ENCODE results near the gene FBRS. TPM values are rescaled to one million over a fixed set of nuclear protein-coding genes. Genes with fewer than 3 reads are reported as not detected.

FBRS gene
- 100 to 1,000 TPM in 1 of 2 donors, 10 to 100 TPM in 1; 49.0 to 106 TPM for total RNA-seq

- peak; percentile 100 for DNase-seq (ENCODE audit: low spot score)
- Histone ChIP-seq H3K27ac (peak within 1 kb of the TSS; percentile 98 to 99), H3K4me1 (replicated peaks) (peaks cover 18% of the 10 kb centered on the region), H3K4me3 (peak within 1 kb of the TSS; percentile 83 to 97), H3K27me3 (replicated peaks; ENCODE audit: insufficient read depth) (no peaks in the 10 kb centered on the region), H3K9me3 (no peaks in the 10 kb centered on the region), H3K36me3 (peaks cover 3 to 20% of the 10 kb centered on the region in 2 donors)
- intact Hi-C loops (cut with DNase I), result loop anchor here (5.0 to 10.0 kb wide), 3 partner anchors 39 to 853 kb away; partner anchors contain the start of genes ALDOA, MAZ and SRCAP
- TF ChIP-seq POLR2A (IDR thresholded peaks at IDR 0.05) (peak; percentile 82), POLR2AphosphoS5 (IDR thresholded peaks at IDR 0.05) (peak; percentile 97)
- TF ChIP-seq, protein P1, sequence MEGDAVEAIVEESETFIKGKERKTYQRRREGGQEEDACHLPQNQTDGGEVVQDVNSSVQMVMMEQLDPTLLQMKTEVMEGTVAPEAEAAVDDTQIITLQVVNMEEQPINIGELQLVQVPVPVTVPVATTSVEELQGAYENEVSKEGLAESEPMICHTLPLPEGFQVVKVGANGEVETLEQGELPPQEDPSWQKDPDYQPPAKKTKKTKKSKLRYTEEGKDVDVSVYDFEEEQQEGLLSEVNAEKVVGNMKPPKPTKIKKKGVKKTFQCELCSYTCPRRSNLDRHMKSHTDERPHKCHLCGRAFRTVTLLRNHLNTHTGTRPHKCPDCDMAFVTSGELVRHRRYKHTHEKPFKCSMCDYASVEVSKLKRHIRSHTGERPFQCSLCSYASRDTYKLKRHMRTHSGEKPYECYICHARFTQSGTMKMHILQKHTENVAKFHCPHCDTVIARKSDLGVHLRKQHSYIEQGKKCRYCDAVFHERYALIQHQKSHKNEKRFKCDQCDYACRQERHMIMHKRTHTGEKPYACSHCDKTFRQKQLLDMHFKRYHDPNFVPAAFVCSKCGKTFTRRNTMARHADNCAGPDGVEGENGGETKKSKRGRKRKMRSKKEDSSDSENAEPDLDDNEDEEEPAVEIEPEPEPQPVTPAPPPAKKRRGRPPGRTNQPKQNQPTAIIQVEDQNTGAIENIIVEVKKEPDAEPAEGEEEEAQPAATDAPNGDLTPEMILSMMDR (IDR thresholded peaks at IDR 0.05), result peak; percentile 77 to 97 (median 90)
- under 1% methylated on average over 66 of the region's 86 CpGs for WGBS
Measured at GRCh38 chr16:30657866-30658730, at the start of gene FBRS. TSS of gene FBRS (plus strand) at chr16:30658431. CDS start at chr16:30659519, 1,088 bp downstream.

- Histone ChIP-seq H3K4me3 (peak overlapping the region; percentile 67 to 84), H3K27ac (peak overlapping the region; percentile 89 to 93), H3K27me3 (replicated peaks; ENCODE audit: insufficient read depth) (no peaks in the 10 kb centered on the region), H3K9me3 (no peaks in the 10 kb centered on the region), H3K36me3 (peaks cover 4 to 7% of the 10 kb centered on the region in 2 donors), H3K4me1 (replicated peaks) (no peaks in the 10 kb centered on the region)
- TF ChIP-seq POLR2AphosphoS5 (IDR thresholded peaks at IDR 0.05) (no peak), POLR2A (IDR thresholded peaks at IDR 0.05) (no peak)
- TF ChIP-seq, protein P1 (IDR thresholded peaks at IDR 0.05), result no peak
- peak; percentile 35 for DNase-seq (ENCODE audit: low spot score)
- intact Hi-C loops (cut with DNase I), result no loop called here
- WGBS, result 10% methylated on average over 39 of the region's 40 CpGs
Measured at GRCh38 chr16:30609002-30609925, 49.0 kb upstream of the FBRS start.

DNA sequence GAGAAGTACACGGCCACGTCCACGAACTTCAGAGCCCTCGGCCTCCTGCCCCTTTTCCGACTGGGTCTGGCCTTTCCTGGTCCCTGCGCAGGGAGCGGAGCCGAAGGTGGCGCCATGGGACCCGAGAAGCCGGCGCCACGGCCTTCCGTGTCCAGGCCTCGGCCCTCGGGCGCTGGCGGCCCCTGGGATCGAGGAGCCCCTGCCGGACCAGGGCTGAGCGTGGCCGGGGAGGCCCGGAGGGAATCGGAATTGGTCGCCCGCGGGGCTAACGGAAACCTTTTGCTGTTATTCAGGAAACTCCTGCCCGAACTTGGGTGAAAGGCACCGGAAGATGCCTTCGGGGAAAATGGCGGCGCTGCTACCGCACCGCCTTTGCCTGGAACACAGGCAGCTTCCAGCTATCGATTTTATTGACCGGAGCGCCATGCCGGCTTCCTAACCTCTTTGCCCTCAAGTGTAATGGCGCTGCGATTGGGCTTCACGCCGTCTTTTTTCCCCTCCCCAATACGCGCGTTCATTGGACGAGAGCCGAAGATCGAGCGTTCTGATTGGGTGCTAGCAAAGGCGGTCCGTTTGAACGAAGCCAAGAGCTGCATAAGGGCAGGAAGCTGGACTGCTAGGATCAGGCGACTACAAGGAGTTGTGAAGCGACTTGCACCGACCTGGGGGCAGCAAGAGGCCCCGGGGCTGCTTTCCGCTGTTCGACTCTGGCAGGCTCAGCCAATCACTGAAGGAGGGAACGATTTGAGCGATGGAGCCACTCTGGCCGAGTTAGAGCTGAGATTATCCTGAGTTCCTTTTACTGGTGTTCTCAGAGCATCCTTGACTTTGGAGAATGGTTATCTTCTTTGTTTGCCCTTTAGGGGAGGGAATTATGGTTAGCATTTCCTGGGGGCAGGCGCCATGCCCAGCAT lies 48.0 kb upstream of the FBRS start, which contains the start of gene ZNF689:
Gene ZNF689, minus strand, starts transcription at position 464 of the 914 bp plus-strand sequence. Its CDS starts 348 bp downstream, at position 116.
- Histone ChIP-seq H3K36me3 (no peaks in the 10 kb centered on the region), H3K4me3 (peak within 1 kb of the TSS; percentile 67 to 84), H3K9me3 (no peaks in the 10 kb centered on the region), H3K4me1 (replicated peaks) (no peaks in the 10 kb centered on the region), H3K27me3 (replicated peaks; ENCODE audit: insufficient read depth) (no peaks in the 10 kb centered on the region), H3K27ac (peak within 1 kb of the TSS; percentile 89 to 93)
- TF ChIP-seq POLR2AphosphoS5 (IDR thresholded peaks at IDR 0.05), result peak; percentile 94
- TF ChIP-seq, protein P1 (IDR thresholded peaks at IDR 0.05), result no peak
- TF ChIP-seq POLR2A (IDR thresholded peaks at IDR 0.05), result peak; percentile 48
- peak; percentile 95 for DNase-seq (ENCODE audit: low spot score)
- intact Hi-C loops (cut with DNase I), result no loop called here
- WGBS, result under 1% methylated on average over 63 of the region's 63 CpGs
